MG63 (cell line): ENCODE results near the gene ZNF629. TPM values are rescaled to one million over a fixed set of nuclear protein-coding genes. Genes with fewer than 3 reads are reported as not detected.

ENCODE experiments used
- DNase-seq: peaks from one replicate; pipeline ENCODE4 v3.0.0-alpha.2; 2020
- H3K27me3 ChIP-seq: fragments of 250-450 bp; sonication (Bioruptor Pico); 2 replicates; pipeline ENCODE4 v1.5.1; 2020; ENCODE audit warnings: mild to moderate bottlenecking, moderate library complexity
- H3K36me3 ChIP-seq: fragments of 250-450 bp; sonication (Bioruptor Pico); 2 replicates; pipeline ENCODE4 v1.5.1; 2020; ENCODE audit warnings: mild to moderate bottlenecking, moderate library complexity
- H3K4me3 ChIP-seq: fragments of 250-450 bp; sonication (Bioruptor Pico); 2 replicates; pipeline ENCODE4 v1.5.1; 2020; ENCODE audit warnings: mild to moderate bottlenecking, moderate library complexity
- H3K9me3 ChIP-seq: fragments of 250-450 bp; sonication (Bioruptor Pico); 2 replicates; pipeline ENCODE4 v1.5.1; 2020; ENCODE audit warnings: mild to moderate bottlenecking, moderate library complexity
- total RNA-seq: library from RNA; depleted of rRNA; stranded (reverse); fragments of >200 nt; shearing (Covaris generic); gene quantifications from 2 replicates; pipeline ENCODE4 v1.2.3, GENCODE V29; 2014; ENCODE audit warnings: low replicate concordance

ZNF629 gene
- total RNA-seq, 1 experiment from 2014 or later: 13.6 TPM

DNA sequence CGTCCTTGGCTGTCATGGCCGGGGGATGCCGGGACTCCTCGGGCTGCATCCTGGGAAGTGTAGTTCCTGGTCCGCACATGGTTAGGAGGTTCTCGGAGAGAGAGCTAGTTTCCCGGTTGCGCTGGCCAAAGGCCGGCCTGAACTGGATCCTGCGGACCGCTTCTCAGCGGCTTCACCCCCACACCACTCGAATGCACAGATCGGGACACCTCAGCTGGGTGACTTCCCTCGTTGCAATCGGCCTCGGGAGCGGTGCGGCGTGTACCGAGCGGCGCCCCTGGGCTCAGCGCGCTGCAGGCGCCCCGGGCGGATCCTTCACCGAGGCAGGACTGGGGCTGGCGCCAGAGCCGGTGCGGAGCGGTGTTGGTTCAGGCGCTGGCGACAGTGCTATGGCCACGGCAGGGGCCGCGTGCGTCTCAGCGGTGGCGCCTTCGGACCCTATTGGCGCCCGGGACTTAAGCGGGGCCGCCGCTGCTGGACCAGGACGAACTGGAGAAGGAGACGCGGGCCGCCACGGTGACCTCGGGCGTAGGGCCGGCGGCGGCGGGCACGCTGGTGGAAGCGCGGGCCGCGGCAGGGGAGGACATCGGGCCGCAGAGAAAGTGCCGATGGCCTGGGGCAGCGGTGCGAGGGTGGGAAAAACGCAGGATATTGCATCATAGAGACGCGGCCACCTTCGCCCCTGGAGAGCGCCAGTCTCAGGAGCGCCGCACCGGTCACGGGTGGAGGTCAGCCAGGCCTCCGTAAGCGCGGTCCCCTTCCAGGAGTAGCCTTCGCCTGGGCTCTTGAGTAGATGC is 11.4 kb downstream of the ZNF629 start:
- peak overlapping the region; percentile 85 for H3K4me3 ChIP-seq
- no peaks in the 10 kb centered on the region for H3K9me3 ChIP-seq
- DNase-seq: peak; percentile 92
- H3K36me3 ChIP-seq: peaks cover 54% of the 10 kb centered on the region
- H3K27me3 ChIP-seq: no peaks in the 10 kb centered on the region

- Histone ChIP-seq H3K36me3 (peaks cover 59% of the 10 kb centered on the region), H3K27me3 (no peaks in the 10 kb centered on the region), H3K9me3 (no peaks in the 10 kb centered on the region), H3K4me3 (peak overlapping the region; percentile 85)
- DNase-seq: no peak
Observed at GRCh38 chr16:30775131-30775391, 11.9 kb downstream of the ZNF629 start.

- no peak for DNase-seq
- H3K4me3 ChIP-seq: peak overlapping the region; percentile 85
- no peaks in the 10 kb centered on the region for H3K9me3 ChIP-seq
- H3K27me3 ChIP-seq: no peaks in the 10 kb centered on the region
- peaks cover 59% of the 10 kb centered on the region for H3K36me3 ChIP-seq
Observed at GRCh38 chr16:30774367-30775130, 12.5 kb downstream of the ZNF629 start.

DNA sequence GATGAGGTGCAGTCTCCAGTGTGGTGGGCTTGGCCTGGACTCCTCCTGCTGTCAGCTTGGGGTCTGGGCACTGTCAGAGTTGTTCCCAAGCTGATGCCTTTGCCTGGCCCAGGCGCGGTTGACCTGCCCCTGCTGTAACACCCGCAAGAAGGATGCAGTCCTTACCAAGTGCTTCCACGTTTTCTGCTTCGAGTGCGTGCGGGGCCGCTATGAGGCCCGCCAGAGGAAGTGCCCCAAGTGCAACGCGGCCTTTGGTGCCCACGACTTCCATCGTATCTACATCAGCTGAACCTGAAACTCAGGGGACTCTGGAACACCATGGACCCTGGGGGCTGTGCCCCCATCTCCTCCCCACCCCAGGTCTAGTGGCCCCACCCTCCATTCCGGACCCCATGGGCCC is 13.2 kb downstream of the ZNF629 start:
- H3K27me3 ChIP-seq: no peaks in the 10 kb centered on the region
- no peak for DNase-seq
- H3K36me3 ChIP-seq: peaks cover 61% of the 10 kb centered on the region
- H3K4me3 ChIP-seq: no peak overlapping the region
- no peaks in the 10 kb centered on the region for H3K9me3 ChIP-seq

- DNase-seq: no peak
- H3K36me3 ChIP-seq: peaks cover 74% of the 10 kb centered on the region
- no peaks in the 10 kb centered on the region for H3K9me3 ChIP-seq
- no peaks in the 10 kb centered on the region for H3K27me3 ChIP-seq
- H3K4me3 ChIP-seq: no peak overlapping the region
Observed at GRCh38 chr16:30771726-30772125, 15.3 kb downstream of the ZNF629 start.

DNA sequence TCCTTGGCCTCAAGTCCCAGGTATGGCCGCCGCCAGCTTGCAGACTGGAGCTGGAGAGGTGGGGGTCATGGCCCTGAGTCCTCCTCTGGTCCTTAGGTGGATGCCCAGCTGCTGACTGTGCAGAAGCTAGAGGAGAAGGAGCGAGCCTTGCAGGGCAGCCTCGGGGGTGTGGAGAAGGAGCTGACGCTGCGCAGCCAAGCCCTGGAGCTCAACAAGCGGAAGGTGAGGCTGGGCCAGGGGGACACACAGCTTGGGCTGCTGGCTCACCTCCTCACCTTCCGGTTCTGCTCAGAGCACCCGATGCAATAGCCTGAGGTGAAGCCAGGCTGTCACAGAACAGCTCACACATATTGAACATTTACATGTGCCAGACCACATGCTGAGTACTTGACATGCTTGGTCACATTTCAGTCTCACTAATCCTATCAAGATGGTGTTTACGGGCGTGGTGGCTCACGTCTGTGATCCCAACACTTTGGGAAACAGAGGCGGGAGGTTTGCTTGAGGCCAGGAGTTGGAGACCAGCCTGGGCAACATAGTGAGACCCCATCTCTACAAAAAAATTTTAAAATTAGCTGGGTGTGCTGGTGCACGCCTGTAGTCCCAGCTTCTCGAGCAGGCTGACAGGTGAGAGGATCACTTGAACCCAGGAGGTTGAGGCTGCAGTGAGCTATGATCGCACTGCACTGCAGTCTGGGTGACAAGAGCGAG is 17.5 kb downstream of the ZNF629 start:
- H3K27me3 ChIP-seq: no peaks in the 10 kb centered on the region
- no peaks in the 10 kb centered on the region for H3K9me3 ChIP-seq
- no peak overlapping the region for H3K4me3 ChIP-seq
- peaks cover 87% of the 10 kb centered on the region for H3K36me3 ChIP-seq
- DNase-seq: no peak

- Histone ChIP-seq H3K4me3 (no peak overlapping the region), H3K27me3 (no peaks in the 10 kb centered on the region), H3K36me3 (peaks cover 87% of the 10 kb centered on the region), H3K9me3 (no peaks in the 10 kb centered on the region)
- no peak for DNase-seq
Observed at GRCh38 chr16:30768583-30769181, 18.3 kb downstream of the ZNF629 start.

DNA sequence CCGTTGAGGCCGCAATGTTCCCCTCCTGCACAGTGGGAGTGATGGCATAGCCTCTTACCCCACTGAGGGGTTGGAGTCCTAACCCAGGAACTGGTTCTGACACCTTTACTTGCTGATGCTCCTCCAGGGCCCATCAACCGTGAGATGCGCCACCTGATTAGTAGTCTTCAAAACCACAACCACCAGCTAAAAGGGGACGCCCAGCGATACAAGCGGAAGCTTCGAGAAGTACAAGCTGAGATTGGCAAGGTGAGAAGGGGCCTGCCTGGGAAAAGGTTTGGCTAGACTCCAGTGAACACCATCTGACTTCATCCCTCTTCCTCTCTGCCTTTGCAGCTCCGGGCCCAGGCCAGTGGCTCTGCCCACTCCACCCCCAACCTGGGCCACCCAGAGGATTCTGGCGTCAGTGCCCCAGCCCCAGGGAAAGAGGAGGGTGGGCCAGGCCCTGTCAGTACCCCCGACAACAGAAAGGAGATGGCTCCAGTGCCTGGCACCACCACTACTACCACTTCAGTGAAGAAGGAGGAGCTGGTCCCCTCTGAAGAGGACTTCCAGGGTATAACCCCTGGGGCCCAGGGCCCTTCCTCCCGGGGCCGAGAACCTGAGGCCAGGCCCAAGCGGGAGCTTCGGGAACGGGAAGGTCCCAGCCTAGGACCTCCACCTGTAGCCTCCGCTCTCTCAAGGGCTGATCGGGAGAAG is 19.1 kb downstream of the ZNF629 start:
- no peaks in the 10 kb centered on the region for H3K9me3 ChIP-seq
- H3K36me3 ChIP-seq: peaks cover 92% of the 10 kb centered on the region
- H3K4me3 ChIP-seq: no peak overlapping the region
- DNase-seq: no peak
- H3K27me3 ChIP-seq: no peaks in the 10 kb centered on the region

- H3K27me3 ChIP-seq: no peaks in the 10 kb centered on the region
- DNase-seq: no peak
- no peaks in the 10 kb centered on the region for H3K9me3 ChIP-seq
- H3K4me3 ChIP-seq: no peak overlapping the region
- H3K36me3 ChIP-seq: peaks cover 85% of the 10 kb centered on the region
Observed at GRCh38 chr16:30766933-30767284, 20.1 kb downstream of the ZNF629 start.

DNA sequence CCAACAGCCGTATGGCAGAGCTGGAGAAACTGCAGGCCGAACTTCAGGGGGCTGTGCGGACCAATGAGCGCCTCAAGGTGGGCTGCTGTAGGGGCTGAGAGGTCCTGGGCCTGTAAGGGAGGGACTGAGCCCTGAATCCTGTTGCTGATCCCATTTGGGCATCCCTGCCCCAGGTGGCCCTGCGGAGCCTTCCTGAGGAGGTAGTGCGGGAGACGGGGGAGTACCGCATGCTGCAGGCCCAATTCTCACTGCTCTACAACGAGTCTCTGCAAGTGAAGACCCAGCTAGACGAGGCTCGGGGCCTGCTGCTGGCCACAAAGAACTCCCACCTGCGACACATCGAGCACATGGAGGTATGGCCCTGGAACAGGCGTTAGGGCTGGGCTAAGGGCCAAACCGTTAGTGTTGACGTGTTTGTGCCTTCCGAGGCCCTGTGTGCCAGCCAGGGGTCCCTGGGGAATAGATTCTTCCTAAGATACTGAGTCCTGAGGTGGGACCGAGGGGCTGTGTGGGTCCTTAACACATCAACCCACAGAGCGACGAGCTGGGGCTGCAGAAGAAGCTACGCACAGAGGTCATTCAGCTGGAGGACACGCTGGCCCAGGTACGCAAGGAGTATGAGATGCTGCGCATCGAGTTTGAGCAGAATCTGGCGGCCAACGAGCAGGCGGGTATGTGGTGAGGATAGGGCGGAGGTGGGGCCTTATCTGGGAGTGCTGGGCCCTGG is 20.6 kb downstream of the ZNF629 start:
- no peak overlapping the region for H3K4me3 ChIP-seq
- peaks cover 79% of the 10 kb centered on the region for H3K36me3 ChIP-seq
- DNase-seq: no peak
- H3K9me3 ChIP-seq: no peaks in the 10 kb centered on the region
- no peaks in the 10 kb centered on the region for H3K27me3 ChIP-seq

GRCh38 chr16:30764816-30765465 is 22.1 kb downstream of the ZNF629 start:
- Histone ChIP-seq H3K36me3 (peaks cover 73% of the 10 kb centered on the region), H3K27me3 (no peaks in the 10 kb centered on the region), H3K4me3 (no peak overlapping the region), H3K9me3 (no peaks in the 10 kb centered on the region)
- no peak for DNase-seq

DNA sequence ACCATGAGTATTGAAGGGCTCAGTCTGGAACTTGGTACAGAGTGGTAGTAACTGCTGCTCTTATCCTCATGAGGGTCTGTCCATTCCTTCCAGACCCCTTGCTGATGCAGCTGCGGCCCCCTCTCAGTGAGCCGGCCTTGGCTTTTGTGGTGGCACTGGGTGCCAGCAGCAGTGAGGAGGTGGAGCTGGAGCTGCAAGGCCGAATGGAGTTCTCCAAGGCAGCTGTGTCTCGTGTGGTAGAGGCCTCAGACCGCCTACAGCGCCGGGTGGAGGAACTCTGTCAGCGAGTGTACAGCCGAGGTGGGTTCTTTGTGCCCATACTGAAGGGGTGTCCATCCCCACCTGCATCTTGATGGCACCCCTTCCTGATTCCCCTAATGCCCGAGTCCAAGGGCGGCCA is 22.9 kb downstream of the ZNF629 start:
- DNase-seq: no peak
- H3K27me3 ChIP-seq: no peaks in the 10 kb centered on the region
- H3K9me3 ChIP-seq: no peaks in the 10 kb centered on the region
- H3K36me3 ChIP-seq: peaks cover 69% of the 10 kb centered on the region
- no peak overlapping the region for H3K4me3 ChIP-seq

DNA sequence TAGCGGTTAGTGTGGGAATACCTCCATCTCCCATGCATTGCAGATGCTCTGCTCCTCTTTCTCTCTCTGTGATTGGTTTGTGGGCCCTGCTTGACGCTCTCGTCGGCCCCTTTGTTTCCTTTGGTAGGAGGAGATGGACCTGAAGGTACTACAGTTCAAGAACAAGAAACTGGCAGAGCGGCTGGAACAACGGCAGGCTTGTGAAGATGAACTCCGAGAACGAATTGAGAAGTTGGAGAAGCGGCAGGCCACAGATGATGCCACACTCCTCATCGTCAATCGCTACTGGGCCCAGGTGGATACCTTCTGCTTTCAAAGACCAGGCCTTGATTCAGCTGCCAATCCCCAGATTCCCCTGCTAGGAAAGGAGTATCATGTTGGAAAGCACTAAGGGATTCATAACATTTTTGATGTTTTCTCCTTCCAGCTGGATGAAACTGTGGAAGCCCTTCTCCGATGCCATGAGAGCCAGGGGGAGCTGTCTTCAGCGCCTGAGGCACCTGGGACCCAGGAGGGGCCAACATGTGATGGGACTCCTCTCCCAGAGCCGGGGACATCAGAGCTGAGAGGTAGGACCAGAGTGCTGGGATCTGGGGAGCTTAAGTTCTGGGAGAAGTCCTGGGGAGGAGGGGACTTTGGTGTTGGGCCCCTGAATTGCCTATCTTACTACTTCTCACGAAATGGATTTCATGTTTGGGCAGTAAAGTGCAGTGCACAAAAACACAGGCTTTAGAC is 23.8 kb downstream of the ZNF629 start:
- DNase-seq: no peak
- Histone ChIP-seq H3K4me3 (peak overlapping the region; percentile 80), H3K9me3 (no peaks in the 10 kb centered on the region), H3K36me3 (peaks cover 59% of the 10 kb centered on the region), H3K27me3 (no peaks in the 10 kb centered on the region)

GRCh38 chr16:30761928-30762902 is 24.8 kb downstream of the ZNF629 start, which contains the start of the genes CFAP119 and RNF40:
CFAP119 (minus strand) TSS chr16:30762062; CDS start chr16:30761748, 314 bp downstream.
RNF40 (plus strand) TSS chr16:30762322; CDS start chr16:30762546, 224 bp downstream.
- Histone ChIP-seq H3K36me3 (peaks cover 53% of the 10 kb centered on the region), H3K4me3 (peak within 1 kb of the TSS; percentile 80), H3K27me3 (no peaks in the 10 kb centered on the region), H3K9me3 (no peaks in the 10 kb centered on the region)
- DNase-seq: peak; percentile 97
